ENCODE measurements around the gene IL31. TPM values are rescaled to one million over a fixed set of nuclear protein-coding genes. Genes with fewer than 3 reads are reported as not detected.

The IL31 gene
- total RNA-seq, 1 donor from 2014 or later: not detected

- Histone ChIP-seq H3K36me3 (ENCODE audit: control insufficient read depth, insufficient read depth, low read length) (peaks cover 14% of the 10 kb centered on the region), H3K4me3 (ENCODE audit: low read depth, low read length) (no peak overlapping the region), H3K27me3 (ENCODE audit: control insufficient read depth, insufficient read depth, low read length) (no peaks in the 10 kb centered on the region)
- TF ChIP-seq CTCF (IDR thresholded peaks at IDR 0.05; ENCODE audit: insufficient read depth, low read length, severe bottlenecking): no peak
- no peak for DNase-seq (ENCODE audit: low read depth)
- no peak for FAIRE-seq
Observed at GRCh38 chr12:122124370-122124769, 49.7 kb downstream of the IL31 start.

GRCh38 chr12:122123761-122124145 is 50.3 kb downstream of the IL31 start:
- H3K27me3 ChIP-seq (ENCODE audit: control insufficient read depth, insufficient read depth, low read length): no peaks in the 10 kb centered on the region
- peaks cover 8% of the 10 kb centered on the region for H3K36me3 ChIP-seq (ENCODE audit: control insufficient read depth, insufficient read depth, low read length)
- no peak for TF ChIP-seq CTCF (IDR thresholded peaks at IDR 0.05; ENCODE audit: insufficient read depth, low read length, severe bottlenecking)
- FAIRE-seq (no peak), DNase-seq (ENCODE audit: low read depth) (no peak)
- H3K4me3 ChIP-seq (ENCODE audit: low read depth, low read length): no peak overlapping the region

- FAIRE-seq (no peak), DNase-seq (ENCODE audit: low read depth) (peak; percentile 52)
- H3K36me3 ChIP-seq (ENCODE audit: control insufficient read depth, insufficient read depth, low read length): peaks cover 4% of the 10 kb centered on the region
- no peaks in the 10 kb centered on the region for H3K27me3 ChIP-seq (ENCODE audit: control insufficient read depth, insufficient read depth, low read length)
- peak; percentile 73 for TF ChIP-seq CTCF (IDR thresholded peaks at IDR 0.05; ENCODE audit: insufficient read depth, low read length, severe bottlenecking)
- no peak overlapping the region for H3K4me3 ChIP-seq (ENCODE audit: low read depth, low read length)
Observed at GRCh38 chr12:122123051-122123760, 50.8 kb downstream of the IL31 start.

Other genes with a start within 250 kb of the IL31 start
- 16.3 and 17.1 TPM in 2 replicates for gene BCL7A, start 152.3 kb downstream of the IL31 start, total RNA-seq
- 8.7 and 9.2 TPM in 2 replicates for gene MLXIP, start 95.5 kb downstream of the IL31 start, total RNA-seq
- gene LRRC43, start 8.9 kb upstream of the IL31 start, total RNA-seq: under 0.01 and 0.51 TPM in 2 replicates
- gene B3GNT4, start 29.5 kb upstream of the IL31 start, total RNA-seq: 0.53 and 2.0 TPM in 2 replicates
- 52.9 and 78.7 TPM in 2 replicates for gene DIABLO, start 51.8 kb upstream of the IL31 start, total RNA-seq
- 17.1 and 23.8 TPM in 2 replicates for gene VPS33A, start 92.3 kb upstream of the IL31 start, total RNA-seq
- 69.0 and 97.2 TPM in 2 replicates for gene CLIP1, start 248.4 kb upstream of the IL31 start, total RNA-seq